Natural killer cell (primary cell): Measurements from ENCODE around the gene MAD1L1. TPM values are rescaled to one million over a fixed set of nuclear protein-coding genes. Genes with fewer than 3 reads are reported as not detected.

Experiments used
- ATAC-seq, 3 donors: fragments of 150-1000 bp in 2 of 3; fragments of 200-7000 bp in 1 of 3; cut with Tn5 transposase; 1 replicate in 1 of 3; 2 replicates in 2 of 3; pipeline ENCODE4 v1.10.0; 2021; ENCODE audit warnings: mild to moderate bottlenecking in 2 of 3, moderate library complexity in 2 of 3
- DNase-seq, 2 donors: peaks; one replicate each; pipeline versions ENCODE4 v3.0.0 to v3.0.0-alpha.2; 2013 to 2021; ENCODE audit warnings: mixed read lengths in 1 of 2
- H3K27ac ChIP-seq: one replicate; pipeline ENCODE4 v1.5.1; 2013; ENCODE audit warnings: mild to moderate bottlenecking, low read length
- H3K27me3 ChIP-seq: one replicate; pipeline ENCODE4 v1.6.1; 2013; ENCODE audit warnings: low read length; ENCODE audit not compliant: control insufficient read depth, insufficient read depth
- H3K36me3 ChIP-seq: one replicate; pipeline ENCODE4 v1.6.1; 2013; ENCODE audit warnings: low read length; ENCODE audit not compliant: control insufficient read depth, insufficient read depth
- H3K4me1 ChIP-seq: one replicate; pipeline ENCODE4 v1.6.1; 2013; ENCODE audit warnings: low read length; ENCODE audit not compliant: control insufficient read depth, insufficient read depth
- H3K4me3 ChIP-seq: one replicate; pipeline ENCODE4 v1.5.1; 2013; ENCODE audit warnings: low read length
- H3K9me3 ChIP-seq: one replicate; pipeline ENCODE4 v1.6.1; 2013; ENCODE audit warnings: low read length; ENCODE audit not compliant: control insufficient read depth, insufficient read depth
- H3K27ac Mint-ChIP-seq, 2 donors: one replicate each; pipeline ENCODE4 v1.8.0; 2022; ENCODE audit warnings: mild to moderate bottlenecking in 2 of 2, mixed read lengths in 2 of 2, moderate library complexity in 1 of 2
- H3K27me3 Mint-ChIP-seq, 2 donors: one replicate each; pipeline ENCODE4 v1.8.0; 2022; ENCODE audit warnings: low read depth in 2 of 2, mixed read lengths in 2 of 2
- H3K36me3 Mint-ChIP-seq: one replicate; pipeline ENCODE4 v1.8.0; 2022; ENCODE audit warnings: mixed read lengths
- H3K4me1 Mint-ChIP-seq, 2 donors: one replicate each; pipeline ENCODE4 v1.8.0; 2022; ENCODE audit warnings: mixed read lengths in 2 of 2
- H3K4me3 Mint-ChIP-seq: one replicate; pipeline ENCODE4 v1.8.0; 2022; ENCODE audit warnings: mild to moderate bottlenecking, moderate library complexity, mixed read lengths
- H3K9me3 Mint-ChIP-seq, 2 donors: one replicate each; pipeline ENCODE4 v1.8.0; 2022; ENCODE audit warnings: mixed read lengths in 2 of 2
- CTCF ChIP-seq: fragments of 200-600 bp; IDR thresholded peaks from one replicate; pipeline ENCODE4 v1.8.0; 2022; ENCODE audit warnings: antibody characterized with exemption
- WGBS: methylation state at CpG from one replicate; pipeline ENCODE4 v1.1.7; 2013; ENCODE audit warnings: missing lambda C conversion rate; ENCODE audit not compliant: insufficient coverage; 5-methylcytosine and 5-hydroxymethylcytosine counted together
- intact Hi-C: fragments of 100-400 bp; cut with micrococcal nuclease; formaldehyde crosslinking; loops from one replicate; pipeline ENCODE4 v1.14.2; 2022
- total RNA-seq, 4 donors: library from RNA; stranded (reverse); fragments of 120-200 nt in 1 of 4; gene quantifications; one replicate each; pipeline versions ENCODE4 v1.2.3 to v1.2.4, GENCODE V29; 2013 to 2022

MAD1L1 gene
- total RNA-seq, 3 donors from 2014 or later (not counting 1 experiment from before 2014, with no cell fraction given) = 53.6 to 81.2 (median 77.4) TPM

- TF ChIP-seq CTCF = no peak
- H3K9me3 Mint-ChIP-seq = no peaks in the 10 kb centered on the region
- H3K27me3 Mint-ChIP-seq = no peaks in the 10 kb centered on the region
- WGBS = 96% methylated on average over 13 of the region's 13 CpGs
- peaks cover 40% of the 10 kb centered on the region for H3K36me3 ChIP-seq
- intact Hi-C loops = no loop called here
- H3K4me1 Mint-ChIP-seq = peaks cover 18 to 24% of the 10 kb centered on the region in 2 donors
- no peaks in the 10 kb centered on the region for H3K9me3 ChIP-seq
- no peak for ATAC-seq
- no peak for DNase-seq
- H3K4me3 ChIP-seq = no peak overlapping the region
- H3K4me1 ChIP-seq = peaks cover 10% of the 10 kb centered on the region
- no peak overlapping the region for H3K27ac ChIP-seq
- no peak overlapping the region for H3K4me3 Mint-ChIP-seq
- no peaks in the 10 kb centered on the region for H3K36me3 Mint-ChIP-seq
- H3K27me3 ChIP-seq = no peaks in the 10 kb centered on the region
- no peak overlapping the region for H3K27ac Mint-ChIP-seq
These were observed 6.9 kb downstream of the MAD1L1 start for GRCh38 chr7:2225830-2226229.

- intact Hi-C loops = no loop called here
- H3K36me3 Mint-ChIP-seq = no peaks in the 10 kb centered on the region
These were observed 7.4 kb downstream of the MAD1L1 start for GRCh38 chr7:2225336-2225735.

DNA sequence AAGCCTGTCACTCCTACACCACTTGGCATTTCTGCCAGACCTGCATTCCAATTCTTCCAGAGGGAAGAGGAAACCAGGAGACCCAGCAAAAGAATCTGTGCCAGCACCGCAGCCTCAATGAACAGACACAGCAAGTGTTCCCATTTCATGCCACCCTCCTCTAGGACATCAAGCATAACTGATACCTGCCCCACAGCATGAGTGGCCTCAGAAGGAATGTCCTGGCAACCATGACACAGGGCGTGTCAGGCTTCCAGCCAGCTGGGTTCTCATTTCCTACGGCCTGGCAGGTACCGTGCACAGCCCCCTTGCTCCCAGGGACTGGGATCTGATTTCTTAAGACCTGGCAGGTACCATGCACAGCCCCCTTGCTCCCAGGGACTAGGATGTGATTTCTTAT is 7.8 kb downstream of the MAD1L1 start:
- H3K27me3 ChIP-seq = no peaks in the 10 kb centered on the region
- H3K4me1 ChIP-seq = peaks cover 1% of the 10 kb centered on the region
- intact Hi-C loops = no loop called here
- H3K27ac ChIP-seq = no peak overlapping the region
- DNase-seq = no peak
- WGBS = 96% methylated on average over 4 of the region's 4 CpGs
- H3K4me3 ChIP-seq = no peak overlapping the region
- ATAC-seq = no peak
- Mint-ChIP-seq H3K9me3 (no peaks in the 10 kb centered on the region), H3K36me3 (no peaks in the 10 kb centered on the region), H3K27ac (no peak overlapping the region), H3K4me1 (peaks cover 11 to 15% of the 10 kb centered on the region in 2 donors), H3K27me3 (no peaks in the 10 kb centered on the region), H3K4me3 (no peak overlapping the region)
- peaks cover 41% of the 10 kb centered on the region for H3K36me3 ChIP-seq
- no peaks in the 10 kb centered on the region for H3K9me3 ChIP-seq
- no peak for TF ChIP-seq CTCF

More at GRCh38 chr7:2225336-2225735, 7.4 kb downstream of the MAD1L1 start:
- WGBS = 98% methylated on average over 14 of the region's 14 CpGs
- Mint-ChIP-seq H3K27me3 (no peaks in the 10 kb centered on the region), H3K27ac (no peak overlapping the region), H3K4me1 (peaks cover 15 to 19% of the 10 kb centered on the region in 2 donors), H3K4me3 (no peak overlapping the region), H3K9me3 (no peaks in the 10 kb centered on the region)
- ATAC-seq (no peak), DNase-seq (no peak)
- H3K27ac ChIP-seq = no peak overlapping the region
- H3K4me3 ChIP-seq = no peak overlapping the region
- H3K36me3 ChIP-seq = peaks cover 40% of the 10 kb centered on the region
- TF ChIP-seq CTCF = no peak
- H3K4me1 ChIP-seq = peaks cover 5% of the 10 kb centered on the region
- no peaks in the 10 kb centered on the region for H3K9me3 ChIP-seq
- H3K27me3 ChIP-seq = no peaks in the 10 kb centered on the region

GRCh38 chr7:2224491-2224928 is 8.2 kb downstream of the MAD1L1 start:
- Mint-ChIP-seq H3K27me3 (no peaks in the 10 kb centered on the region), H3K36me3 (no peaks in the 10 kb centered on the region)
- intact Hi-C loops = no loop called here

More at GRCh38 chr7:2224491-2224928, 8.2 kb downstream of the MAD1L1 start:
- Histone ChIP-seq H3K27me3 (no peaks in the 10 kb centered on the region), H3K4me1 (no peaks in the 10 kb centered on the region), H3K27ac (no peak overlapping the region), H3K9me3 (no peaks in the 10 kb centered on the region), H3K4me3 (no peak overlapping the region), H3K36me3 (peaks cover 42% of the 10 kb centered on the region)
- ATAC-seq = no peak
- TF ChIP-seq CTCF = no peak
- H3K4me1 Mint-ChIP-seq = peaks cover 7 to 11% of the 10 kb centered on the region in 2 donors
- 97% methylated on average over 13 of the region's 13 CpGs for WGBS
- no peak for DNase-seq
- H3K4me3 Mint-ChIP-seq = no peak overlapping the region
- no peak overlapping the region for H3K27ac Mint-ChIP-seq
- no peaks in the 10 kb centered on the region for H3K9me3 Mint-ChIP-seq
